Smooth muscle cell (in vitro differentiated cells): Measurements from ENCODE around the gene ODC1. TPM values are rescaled to one million over a fixed set of nuclear protein-coding genes. Genes with fewer than 3 reads are reported as not detected.

Experiments used
- DNase-seq: peaks from one replicate; lab custom pipeline; 2025; ENCODE audit not compliant: unreplicated experiment; lab: John Stamatoyannopoulos, UW
- H2AFZ ChIP-seq: fragments of 200-600 bp; sonication (generic); 2 replicates; pipeline ENCODE4 v1.6.0; 2016; ENCODE audit warnings: antibody characterized with exemption, low read depth, mild to moderate bottlenecking
- H3F3A ChIP-seq: fragments of 200-600 bp; sonication (generic); 2 replicates; pipeline ENCODE4 v1.6.0; 2017; ENCODE audit warnings: antibody characterized with exemption, low read depth
- H3K27ac ChIP-seq: fragments of 200-600 bp; sonication (generic); 2 replicates; pipeline ENCODE4 v1.5.1; 2016; ENCODE audit warnings: low read depth, mild to moderate bottlenecking
- H3K27me3 ChIP-seq: fragments of 200-600 bp; sonication (generic); 2 replicates; pipeline ENCODE4 v1.6.1; 2016; ENCODE audit warnings: low read depth, mild to moderate bottlenecking
- H3K36me3 ChIP-seq: fragments of 200-600 bp; sonication (generic); 2 replicates; pipeline ENCODE4 v1.5.1; 2016; ENCODE audit warnings: low read depth
- H3K4me1 ChIP-seq: fragments of 200-600 bp; sonication (generic); 2 replicates; pipeline ENCODE4 v1.5.1; 2016; ENCODE audit warnings: low read depth
- H3K4me2 ChIP-seq: fragments of 200-600 bp; sonication (generic); 2 replicates; pipeline ENCODE4 v1.6.0; 2016; ENCODE audit warnings: mild to moderate bottlenecking
- H3K4me3 ChIP-seq: fragments of 200-600 bp; sonication (generic); 2 replicates; pipeline ENCODE4 v1.5.1; 2016; ENCODE audit warnings: mild to moderate bottlenecking
- H3K79me2 ChIP-seq: fragments of 200-600 bp; sonication (generic); 2 replicates; pipeline ENCODE4 v1.6.0; 2016; ENCODE audit warnings: low read depth, mild to moderate bottlenecking
- H3K9ac ChIP-seq: fragments of 200-600 bp; sonication (generic); 2 replicates; pipeline ENCODE4 v1.6.0; 2016; ENCODE audit warnings: low read depth
- H3K9me3 ChIP-seq: fragments of 200-600 bp; sonication (generic); replicated peaks from 2 replicates; pipeline ENCODE4 v1.5.1; 2016; ENCODE audit warnings: low read depth
- H4K20me1 ChIP-seq: fragments of 200-600 bp; sonication (generic); 2 replicates; pipeline ENCODE4 v1.6.0; 2016; ENCODE audit warnings: low read depth
- WGBS: methylation state at CpG from one replicate; pipeline ENCODE4 v1.1.7; 2016; ENCODE audit warnings: low lambda C conversion rate; 5-methylcytosine and 5-hydroxymethylcytosine counted together
- polyA plus RNA-seq: library from polyadenylated mRNA; unstranded; fragments of >200 nt; fragmentation: Nextera tagmentation; extraction: Ambion mirVana; gene quantifications from 2 replicates; pipeline ENCODE4 v1.2.1, GENCODE V29; 2016
- total RNA-seq: library from RNA; depleted of rRNA; stranded (reverse); fragments of >200 nt; gene quantifications from 2 replicates; pipeline ENCODE4 v1.2.3, GENCODE V29; 2014
- TF ChIP-seq, protein P1 (sequence below): fragments of 200-600 bp; sonication (generic); IDR thresholded peaks from 2 replicates; pipeline ENCODE4 v1.5.1; 2017; ENCODE audit warnings: borderline replicate concordance, mild to moderate bottlenecking, antibody characterized with exemption; ENCODE audit not compliant: insufficient read depth, poor library complexity, severe bottlenecking

Gene ODC1
- total and polyA plus RNA-seq, 2 experiments from 2014 or later: 22.4 to 34.7 TPM

DNA sequence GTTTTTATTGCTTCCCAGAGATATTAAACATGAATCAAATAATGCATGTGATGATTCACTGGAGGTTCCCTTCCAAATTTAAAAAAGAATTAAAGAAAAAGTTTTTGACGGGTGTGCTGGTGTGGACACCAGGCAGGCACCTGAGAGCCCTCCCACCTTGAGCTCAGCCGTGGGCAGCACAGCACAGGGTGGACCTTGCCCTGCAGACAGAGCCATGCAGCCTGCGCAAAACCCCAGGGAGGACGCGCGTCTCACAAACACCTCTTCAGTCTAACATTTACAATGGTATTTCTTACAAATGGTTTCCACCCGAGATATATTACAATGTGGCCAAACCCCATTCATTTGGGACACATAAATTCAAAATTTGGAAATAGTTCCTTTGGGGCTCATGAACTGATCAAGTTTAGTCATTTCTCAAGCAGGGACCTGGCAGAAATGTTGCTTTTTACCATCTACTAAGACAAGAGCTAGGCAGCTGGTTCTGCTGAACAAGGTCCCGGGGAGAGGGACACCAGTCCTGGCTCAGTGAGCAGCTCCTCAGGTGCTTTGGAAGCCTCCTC, 45.4 kb downstream of the ODC1 start:
- Histone ChIP-seq H4K20me1 (no peaks in the 10 kb centered on the region), H2AFZ (no peak overlapping the region), H3K4me2 (no peak overlapping the region), H3K36me3 (no peaks in the 10 kb centered on the region), H3K9me3 (no peaks in the 10 kb centered on the region), H3F3A (no peaks in the 10 kb centered on the region), H3K79me2 (no peaks in the 10 kb centered on the region), H3K9ac (no peak overlapping the region), H3K27ac (no peak overlapping the region), H3K27me3 (no peaks in the 10 kb centered on the region), H3K4me3 (no peak overlapping the region), H3K4me1 (no peaks in the 10 kb centered on the region)
- WGBS: 94% methylated on average over 8 of the region's 8 CpGs
- DNase-seq: no peak
- TF ChIP-seq, protein P1, sequence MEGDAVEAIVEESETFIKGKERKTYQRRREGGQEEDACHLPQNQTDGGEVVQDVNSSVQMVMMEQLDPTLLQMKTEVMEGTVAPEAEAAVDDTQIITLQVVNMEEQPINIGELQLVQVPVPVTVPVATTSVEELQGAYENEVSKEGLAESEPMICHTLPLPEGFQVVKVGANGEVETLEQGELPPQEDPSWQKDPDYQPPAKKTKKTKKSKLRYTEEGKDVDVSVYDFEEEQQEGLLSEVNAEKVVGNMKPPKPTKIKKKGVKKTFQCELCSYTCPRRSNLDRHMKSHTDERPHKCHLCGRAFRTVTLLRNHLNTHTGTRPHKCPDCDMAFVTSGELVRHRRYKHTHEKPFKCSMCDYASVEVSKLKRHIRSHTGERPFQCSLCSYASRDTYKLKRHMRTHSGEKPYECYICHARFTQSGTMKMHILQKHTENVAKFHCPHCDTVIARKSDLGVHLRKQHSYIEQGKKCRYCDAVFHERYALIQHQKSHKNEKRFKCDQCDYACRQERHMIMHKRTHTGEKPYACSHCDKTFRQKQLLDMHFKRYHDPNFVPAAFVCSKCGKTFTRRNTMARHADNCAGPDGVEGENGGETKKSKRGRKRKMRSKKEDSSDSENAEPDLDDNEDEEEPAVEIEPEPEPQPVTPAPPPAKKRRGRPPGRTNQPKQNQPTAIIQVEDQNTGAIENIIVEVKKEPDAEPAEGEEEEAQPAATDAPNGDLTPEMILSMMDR: no peak

DNA sequence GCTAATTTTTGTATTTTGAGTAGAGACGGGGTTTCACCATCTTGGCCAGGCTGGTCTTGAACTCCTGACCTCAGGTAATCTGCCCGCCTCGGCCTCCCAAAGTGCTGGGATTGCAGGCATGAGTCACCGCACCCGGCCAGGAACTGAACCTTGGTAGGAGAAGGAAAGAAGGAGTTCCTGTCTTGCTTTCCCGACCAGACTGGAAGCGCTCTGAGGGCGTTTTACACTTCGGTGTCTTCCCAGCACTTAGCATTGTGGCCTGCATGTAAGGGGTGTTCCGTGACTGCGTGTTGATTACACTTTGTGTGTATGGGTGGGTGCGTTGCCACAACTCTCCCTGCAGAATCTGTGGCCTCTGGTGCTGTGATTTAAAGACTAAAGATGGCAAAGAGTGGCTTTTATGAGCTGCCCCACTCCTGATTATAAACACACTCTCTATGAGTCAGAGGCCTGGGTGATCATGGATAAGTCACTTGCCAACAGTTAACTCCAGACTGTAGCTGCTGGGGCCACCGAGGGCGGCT, 46.0 kb downstream of the ODC1 start:
- no peaks in the 10 kb centered on the region for H3K79me2 ChIP-seq
- WGBS: 72% methylated on average over 14 of the region's 14 CpGs
- H3K9me3 ChIP-seq: no peaks in the 10 kb centered on the region
- H3K4me2 ChIP-seq: no peak overlapping the region
- DNase-seq: no peak
- H3K4me1 ChIP-seq: no peaks in the 10 kb centered on the region
- no peaks in the 10 kb centered on the region for H3F3A ChIP-seq
- H3K9ac ChIP-seq: no peak overlapping the region
- H4K20me1 ChIP-seq: no peaks in the 10 kb centered on the region
- no peaks in the 10 kb centered on the region for H3K36me3 ChIP-seq
- H3K27ac ChIP-seq: no peak overlapping the region
- no peak overlapping the region for H3K4me3 ChIP-seq
- TF ChIP-seq, protein P1: no peak
- no peak overlapping the region for H2AFZ ChIP-seq
- no peaks in the 10 kb centered on the region for H3K27me3 ChIP-seq

DNA sequence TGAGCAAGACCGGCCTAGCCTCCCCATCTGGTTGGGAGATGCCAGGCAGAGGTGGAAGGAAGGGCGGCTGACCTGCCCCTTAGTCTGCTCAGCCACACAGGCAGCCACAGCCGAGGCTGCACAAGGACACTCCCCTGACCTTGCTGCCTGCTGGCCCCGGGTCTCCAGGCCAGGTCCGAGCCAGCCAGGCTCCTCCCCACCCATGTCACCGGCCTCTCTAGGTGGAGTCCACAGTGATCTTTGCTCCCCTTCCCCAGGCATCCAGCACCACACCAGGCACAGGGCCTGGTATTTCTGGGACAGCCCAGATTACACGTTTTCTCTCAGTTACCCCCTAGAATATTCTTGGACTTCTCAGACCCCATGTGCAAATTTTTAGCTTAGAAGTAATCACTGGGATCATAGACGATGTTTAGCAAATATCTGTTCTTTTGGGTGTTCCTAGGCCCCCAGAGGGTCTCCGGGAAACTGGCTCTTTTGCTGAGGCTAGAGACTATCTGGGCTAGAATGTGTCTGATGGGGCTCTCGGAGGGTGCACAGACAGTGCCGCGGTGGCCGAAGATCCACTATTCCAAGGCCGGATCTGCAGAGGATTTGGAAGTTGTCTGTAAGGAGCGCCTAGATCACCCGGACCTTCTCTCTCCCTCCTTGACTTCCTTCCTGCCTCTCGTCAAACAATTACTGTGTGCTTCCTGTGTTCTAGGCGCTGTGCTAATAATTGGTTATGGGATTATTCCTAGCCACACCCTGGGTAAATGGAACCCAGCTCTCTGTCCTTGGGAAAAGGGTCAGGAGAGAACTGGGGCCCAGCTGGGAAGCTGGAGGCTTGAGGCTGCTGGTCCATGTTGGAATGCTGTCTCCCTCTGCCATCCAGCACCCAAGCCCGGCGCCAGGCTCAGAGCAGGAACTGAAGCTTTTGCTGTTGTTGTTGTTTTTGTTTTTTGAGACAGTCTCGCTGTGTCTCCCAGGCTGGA, 46.9 kb downstream of the ODC1 start:
- TF ChIP-seq, protein P1: no peak
- H3K9me3 ChIP-seq: no peaks in the 10 kb centered on the region
- H3K27me3 ChIP-seq: no peaks in the 10 kb centered on the region
- 89% methylated on average over 21 of the region's 21 CpGs for WGBS
- no peak for DNase-seq
- no peaks in the 10 kb centered on the region for H3K4me1 ChIP-seq
- no peak overlapping the region for H3K9ac ChIP-seq
- no peaks in the 10 kb centered on the region for H3K36me3 ChIP-seq
- H3K4me3 ChIP-seq: no peak overlapping the region
- H3F3A ChIP-seq: no peaks in the 10 kb centered on the region
- no peaks in the 10 kb centered on the region for H4K20me1 ChIP-seq
- no peaks in the 10 kb centered on the region for H3K79me2 ChIP-seq
- no peak overlapping the region for H3K27ac ChIP-seq
- no peak overlapping the region for H3K4me2 ChIP-seq
- no peak overlapping the region for H2AFZ ChIP-seq
